ENCODE results near the gene LACRT.
"Not testable (repeated sequence)": the region's sequence is repeated elsewhere in the genome, so short reads cannot be mapped to it uniquely, and the experiment has no call there.

The LACRT gene

GRCh38 chr12:54634795-54635194 lies at the start of gene LACRT:
LACRT (minus strand) TSS chr12:54634895; CDS start chr12:54634841, 54 bp downstream.
- no peak within 1 kb of the TSS for H3K27ac ChIP-seq
- no peaks in the 10 kb centered on the region for H3K27me3 ChIP-seq
- H3K4me2 ChIP-seq: no peak within 1 kb of the TSS
- H3K4me1 ChIP-seq: peaks cover 0 to 3% (median under 1%) of the 10 kb centered on the region in 10 experiments; a peak in 4 of 20 replicates
- H3K36me3 ChIP-seq: no peaks in the 10 kb centered on the region
- H3K9ac ChIP-seq: no peak within 1 kb of the TSS
- no peaks in the 10 kb centered on the region for H4K20me1 ChIP-seq
- TF ChIP-seq Cebpa-rat (IDR thresholded peaks at IDR 0.05): no peak
- peaks cover 0 to 8% (median 0%) of the 10 kb centered on the region in 11 experiments; a peak in 3 of 22 replicates for H3K9me3 ChIP-seq (replicated peaks in 1 of 11)
- H3K4me3 ChIP-seq: no peak within 1 kb of the TSS

GRCh38 chr12:54683398-54683797 lies 48.7 kb upstream of the LACRT start:
- Histone ChIP-seq H3K27ac (no peak overlapping the region), H3K4me3 (no peak overlapping the region), H4K20me1 (no peaks in the 10 kb centered on the region), H3K9ac (no peak overlapping the region), H3K27me3 (no peaks in the 10 kb centered on the region), H3K4me2 (no peak overlapping the region), H3K9me3 (replicated peaks in 1 of 11) (peaks cover 0 to 12% (median 10%) of the 10 kb centered on the region in 11 experiments; a peak in 16 of 22 replicates), H3K36me3 (no peaks in the 10 kb centered on the region), H3K4me1 (no peaks in the 10 kb centered on the region)
- no peak for TF ChIP-seq Cebpa-rat (IDR thresholded peaks at IDR 0.05)

GRCh38 chr12:54682674-54683073 lies 48.0 kb upstream of the LACRT start:
- no peak for TF ChIP-seq Cebpa-rat (IDR thresholded peaks at IDR 0.05)
- Histone ChIP-seq H3K4me3 (no peak overlapping the region), H3K9ac (no peak overlapping the region), H4K20me1 (no peaks in the 10 kb centered on the region), H3K4me1 (no peaks in the 10 kb centered on the region), H3K4me2 (no peak overlapping the region), H3K36me3 (no peaks in the 10 kb centered on the region), H3K9me3 (replicated peaks in 1 of 11) (peaks cover 0 to 12% (median 9%) of the 10 kb centered on the region in 11 experiments; a peak in 16 of 22 replicates), H3K27ac (no peak overlapping the region), H3K27me3 (no peaks in the 10 kb centered on the region)

- Histone ChIP-seq H3K4me1 (no peaks in the 10 kb centered on the region), H3K4me2 (no peak overlapping the region), H3K36me3 (no peaks in the 10 kb centered on the region), H3K4me3 (no peak overlapping the region), H3K27ac (no peak overlapping the region), H4K20me1 (no peaks in the 10 kb centered on the region), H3K9ac (no peak overlapping the region), H3K27me3 (no peaks in the 10 kb centered on the region), H3K9me3 (replicated peaks in 1 of 11) (0 out of 22 replicates have a peak, but pooled peaks cover 0 to 5% (median 0%) of the 10 kb centered on the region in 11 experiments)
- TF ChIP-seq Cebpa-rat (IDR thresholded peaks at IDR 0.05): no peak
Observed at GRCh38 chr12:54680374-54680773, 45.7 kb upstream of the LACRT start.

- Histone ChIP-seq H4K20me1 (no peaks in the 10 kb centered on the region), H3K27ac (no peak overlapping the region), H3K36me3 (no peaks in the 10 kb centered on the region), H3K4me3 (no peak overlapping the region), H3K27me3 (no peaks in the 10 kb centered on the region), H3K9me3 (replicated peaks in 1 of 11) (0 out of 22 replicates have a peak, but pooled peaks cover 0 to 5% (median 0%) of the 10 kb centered on the region in 11 experiments), H3K9ac (no peak overlapping the region), H3K4me1 (no peaks in the 10 kb centered on the region), H3K4me2 (no peak overlapping the region)
- no peak for TF ChIP-seq Cebpa-rat (IDR thresholded peaks at IDR 0.05)
Observed at GRCh38 chr12:54678131-54678530, 43.4 kb upstream of the LACRT start.

- no peak overlapping the region for H3K4me3 ChIP-seq
- no peaks in the 10 kb centered on the region for H3K9me3 ChIP-seq (replicated peaks in 1 of 11)
- H3K27ac ChIP-seq: no peak overlapping the region
- no peaks in the 10 kb centered on the region for H3K27me3 ChIP-seq
- peaks cover 0 to 5% (median 0%) of the 10 kb centered on the region in 10 experiments; a peak in 4 of 20 replicates for H3K4me1 ChIP-seq
- no peak overlapping the region for H3K9ac ChIP-seq
- H4K20me1 ChIP-seq: no peaks in the 10 kb centered on the region
- H3K36me3 ChIP-seq: no peaks in the 10 kb centered on the region
- H3K4me2 ChIP-seq: no peak overlapping the region
- no peak for TF ChIP-seq Cebpa-rat (IDR thresholded peaks at IDR 0.05)
Observed at GRCh38 chr12:54667945-54668344, 33.2 kb upstream of the LACRT start.

GRCh38 chr12:54666008-54666407 lies 31.3 kb upstream of the LACRT start:
- Histone ChIP-seq H3K27me3 (no peaks in the 10 kb centered on the region), H3K9me3 (replicated peaks in 1 of 11) (no peaks in the 10 kb centered on the region), H3K9ac (no peak overlapping the region), H3K36me3 (no peaks in the 10 kb centered on the region), H3K27ac (no peak overlapping the region), H3K4me2 (peak overlapping the region in 2 of 11 experiments; percentile 20 to 32; a peak in 2 of 22 replicates), H3K4me3 (no peak overlapping the region), H3K4me1 (peaks cover 0 to 5% (median 0%) of the 10 kb centered on the region in 10 experiments; a peak in 4 of 20 replicates), H4K20me1 (no peaks in the 10 kb centered on the region)
- TF ChIP-seq Cebpa-rat (IDR thresholded peaks at IDR 0.05): no peak

- not testable (repeated sequence) for H3K36me3 ChIP-seq; H3K27me3 ChIP-seq; H3K9me3 ChIP-seq (replicated peaks in 1 of 11); H3K4me1 ChIP-seq; H3K9ac ChIP-seq; H3K4me3 ChIP-seq; H3K27ac ChIP-seq; H4K20me1 ChIP-seq
- peak overlapping the region in 3 of 11 experiments; percentile 20 to 32 (median 29); a peak in 5 of 22 replicates for H3K4me2 ChIP-seq
Observed at GRCh38 chr12:54665022-54665635, 30.4 kb upstream of the LACRT start.

- H3K4me3 ChIP-seq: no peak overlapping the region
- no peaks in the 10 kb centered on the region for H3K27me3 ChIP-seq
- peaks cover 0 to 1% (median 0%) of the 10 kb centered on the region in 11 experiments; a peak in 2 of 22 replicates for H3K9me3 ChIP-seq (replicated peaks in 1 of 11)
- no peak overlapping the region for H3K4me2 ChIP-seq
- no peak overlapping the region for H3K9ac ChIP-seq
- no peaks in the 10 kb centered on the region for H4K20me1 ChIP-seq
- no peak for TF ChIP-seq Cebpa-rat (IDR thresholded peaks at IDR 0.05)
- no peaks in the 10 kb centered on the region for H3K36me3 ChIP-seq
- H3K4me1 ChIP-seq: peaks cover 0 to 5% (median 0%) of the 10 kb centered on the region in 10 experiments; a peak in 4 of 20 replicates
- H3K27ac ChIP-seq: no peak overlapping the region
Observed at GRCh38 chr12:54663603-54664002, 28.9 kb upstream of the LACRT start.

GRCh38 chr12:54662026-54662425 lies 27.3 kb upstream of the LACRT start:
- no peak for TF ChIP-seq Cebpa-rat (IDR thresholded peaks at IDR 0.05)
- Histone ChIP-seq H3K9ac (no peak overlapping the region), H3K9me3 (replicated peaks in 1 of 11) (peaks cover 0 to 10% (median 0%) of the 10 kb centered on the region in 11 experiments; a peak in 5 of 22 replicates), H3K27me3 (no peaks in the 10 kb centered on the region), H3K4me3 (no peak overlapping the region), H4K20me1 (no peaks in the 10 kb centered on the region), H3K27ac (no peak overlapping the region), H3K4me1 (peaks cover 0 to 5% (median 0%) of the 10 kb centered on the region in 10 experiments; a peak in 4 of 20 replicates), H3K36me3 (no peaks in the 10 kb centered on the region), H3K4me2 (no peak overlapping the region)

Data from BLaER1 treated with 17β-estradiol and CSF1 and Interleukin-3, amounts not matched to agents 10 nM and 100 nM (cell line).